Stimulated activated CD4-positive, alpha-beta T cell treated with anti-CD3 and anti-CD28 coated beads, Interleukin-12 subunit alpha, Interleukin-12 subunit beta, amount 100 ng/mL, for 24 hours (primary cell): ENCODE data around the gene ZNF382.

ENCODE experiments used
- DNase-seq, 2 experiments: peaks; one replicate each; pipeline ENCODE4 v3.0.0-alpha.2; 2020; ENCODE audit warnings: low read depth in 2 of 2

Gene ZNF382

GRCh38 chr19:36679455-36679854, 74.3 kb downstream of the ZNF382 start:
- no peak for DNase-seq
